GM12878 (cell line): ENCODE measurements around the gene PRDM15. TPM values are rescaled to one million over a fixed set of nuclear protein-coding genes. Genes with fewer than 3 reads are reported as not detected.

Source experiments
- ATAC-seq: fragments of 200-7000 bp; cut with Tn5 transposase; 3 replicates; pipeline ENCODE4 v1.9.1; 2020; ENCODE audit warnings: mild to moderate bottlenecking, moderate library complexity
- BruUV-seq: library from RNA; stranded (reverse); fragments of 400-500 nt; replicated peaks from 2 replicates; lab custom pipeline; 2021; lab: Mats Ljungman, UMichigan
- CTCF ChIA-PET: fragments of 300-600 bp; sonication (Branson Sonifier 250); formaldehyde crosslinking; extraction: SDS; loops from one replicate; lab custom pipeline; 2021; ENCODE audit warnings: inconsistent platforms; lab: Yijun Ruan, JAX
- POLR2A ChIA-PET: fragments of 350-600 bp; formaldehyde crosslinking; extraction: SDS; loops from one replicate; lab custom pipeline; 2021; ENCODE audit warnings: inconsistent platforms; lab: Charles Lee
- RAD21 ChIA-PET: fragments of 300-600 bp; sonication (Branson Sonifier 250); formaldehyde crosslinking; loops from one replicate; lab custom pipeline; 2023; ENCODE audit warnings: antibody characterized with exemption; ENCODE audit not compliant: unreplicated experiment; lab: Charles Lee
- SMC1A ChIA-PET: fragments of 300-600 bp; sonication (Branson Sonifier 250); formaldehyde crosslinking; loops from one replicate; lab custom pipeline; 2023; ENCODE audit not compliant: unreplicated experiment, uncharacterized antibody; lab: Charles Lee
- DNase-seq: peaks from one replicate; pipeline ENCODE4 v3.0.0-alpha.2; 2011; ENCODE audit warnings: low read depth, low spot score
- FAIRE-seq: peaks from 3 replicates; lab custom pipeline; 2011; peaks lifted over from hg19 to GRCh38; lab: Jason Lieb, UNC
- H2AFZ ChIP-seq: 2 replicates; pipeline ENCODE4 v1.6.0; 2011; ENCODE audit warnings: low read depth, low read length, control low read depth; ENCODE audit not compliant: control insufficient read depth
- H3K27ac ChIP-seq: 2 replicates; pipeline ENCODE4 v1.5.1; 2011; ENCODE audit warnings: control low read depth; ENCODE audit not compliant: control insufficient read depth, insufficient read depth
- H3K27me3 ChIP-seq, 2 experiments: replicated peaks in 1 of 2; 2 replicates each; pipeline versions ENCODE4 v1.6.0 to v1.6.1; 2011; ENCODE audit warnings: low read length in 1 of 2; ENCODE audit not compliant: control insufficient read depth in 2 of 2, insufficient read depth in 2 of 2
- H3K36me3 ChIP-seq, 2 experiments: 2 replicates each; pipeline ENCODE4 v1.5.1; 2011; ENCODE audit warnings: low read length in 1 of 2; ENCODE audit not compliant: control insufficient read depth in 2 of 2, insufficient read depth in 2 of 2
- H3K4me1 ChIP-seq: 2 replicates; pipeline ENCODE4 v1.6.1; 2011; ENCODE audit warnings: mild to moderate bottlenecking, low read length, moderate library complexity, mixed read lengths; ENCODE audit not compliant: control insufficient read depth, insufficient read depth
- H3K4me2 ChIP-seq: 2 replicates; pipeline ENCODE4 v1.6.0; 2011; ENCODE audit warnings: control low read depth; ENCODE audit not compliant: control insufficient read depth, insufficient read depth
- H3K4me3 ChIP-seq: fragments of 200-600 bp; sonication (generic); 2 replicates; pipeline ENCODE4 v1.5.1; 2016
- H3K79me2 ChIP-seq: 2 replicates; pipeline ENCODE4 v1.6.0; 2011; ENCODE audit warnings: low read length; ENCODE audit not compliant: control insufficient read depth, insufficient read depth
- H3K9ac ChIP-seq: 2 replicates; pipeline ENCODE4 v1.8.0; 2011; ENCODE audit warnings: low read length, control low read depth, mixed read lengths; ENCODE audit not compliant: control insufficient read depth, insufficient read depth
- H3K9me3 ChIP-seq: replicated peaks from 3 replicates; pipeline ENCODE4 v1.5.1; 2011; ENCODE audit warnings: mild to moderate bottlenecking, low read length; ENCODE audit not compliant: control insufficient read depth, insufficient read depth
- H4K20me1 ChIP-seq: 2 replicates; pipeline ENCODE4 v1.6.0; 2011; ENCODE audit not compliant: control insufficient read depth, insufficient read depth
- E2F8 ChIP-seq: fragments of 450-650 bp; IDR thresholded peaks from 2 replicates; pipeline ENCODE4 v1.6.1; 2018; ENCODE audit warnings: mild to moderate bottlenecking, low read depth, moderate library complexity; ENCODE audit not compliant: partially characterized antibody
- EED ChIP-seq: sonication (generic); IDR thresholded peaks from 2 replicates; pipeline ENCODE4 v1.6.1; 2016; ENCODE audit warnings: antibody characterized with exemption, low read depth
- EGR1 ChIP-seq, 2 experiments: IDR thresholded peaks; 1 replicate in 1 of 2; 2 replicates in 1 of 2; pipeline ENCODE4 v1.6.1; 2011 to 2012; ENCODE audit warnings: low read depth in 2 of 2, low read length in 2 of 2, borderline replicate concordance in 1 of 2, mild to moderate bottlenecking in 1 of 2, moderate library complexity in 1 of 2
- HCFC1 ChIP-seq: fragments of 150-350 bp; IDR thresholded peaks from 2 replicates; pipeline ENCODE4 v1.6.1; 2014; ENCODE audit warnings: low read length
- HDAC2 ChIP-seq: fragments of 200-600 bp; sonication (generic); IDR thresholded peaks from 2 replicates; pipeline ENCODE4 v1.6.1; 2017
- KLF5 ChIP-seq: fragments of 450-650 bp; IDR thresholded peaks from 2 replicates; pipeline ENCODE4 v1.6.1; 2014; ENCODE audit warnings: mild to moderate bottlenecking; ENCODE audit not compliant: partially characterized antibody
- MEF2A ChIP-seq: IDR thresholded peaks from 2 replicates; pipeline ENCODE4 v1.6.1; 2011; ENCODE audit warnings: low read depth, mild to moderate bottlenecking, low read length, moderate library complexity; ENCODE audit not compliant: insufficient read depth
- MLLT1 ChIP-seq: fragments of 450-650 bp; IDR thresholded peaks from 2 replicates; pipeline ENCODE4 v1.6.1; 2016; ENCODE audit warnings: mild to moderate bottlenecking
- MTA3 ChIP-seq: IDR thresholded peaks from 2 replicates; pipeline ENCODE4 v1.6.1; 2012; ENCODE audit warnings: low read length, inconsistent platforms, borderline replicate concordance
- MYB ChIP-seq: fragments of 150-350 bp; IDR thresholded peaks from 2 replicates; pipeline ENCODE4 v1.6.1; 2014; ENCODE audit warnings: mild to moderate bottlenecking, low read depth, low read length, borderline replicate concordance
- POLR2AphosphoS5 ChIP-seq: IDR thresholded peaks from 2 replicates; pipeline ENCODE4 v1.6.1; 2011; ENCODE audit warnings: mild to moderate bottlenecking, low read length, inconsistent platforms
- ZBED1 ChIP-seq: IDR thresholded peaks from 2 replicates; pipeline ENCODE4 v1.6.1; 2016; ENCODE audit warnings: borderline replicate concordance
- ZBTB40 ChIP-seq: fragments of 450-650 bp; IDR thresholded peaks from 2 replicates; pipeline ENCODE4 v1.6.1; 2016; ENCODE audit warnings: mild to moderate bottlenecking, moderate library complexity, borderline replicate concordance
- WGBS: methylation state at CpG from one replicate; pipeline ENCODE4 v1.1.6; 2016; ENCODE audit warnings: low lambda C conversion rate; ENCODE audit not compliant: insufficient replicate concordance, insufficient coverage; ENCODE audit errors: missing lambda C conversion rate; 5-methylcytosine and 5-hydroxymethylcytosine counted together
- in situ Hi-C: fragments of 300-500 bp; cut with MboI; formaldehyde crosslinking; loops from 9 replicates; pipeline ENCODE4 v1.14.3; 2018; ENCODE audit warnings: mixed read lengths
- intact Hi-C: fragments of 100-400 bp; cut with micrococcal nuclease; formaldehyde crosslinking; loops from one replicate; pipeline ENCODE4 v1.14.2; 2022; ENCODE audit not compliant: unreplicated experiment
- polyA plus RNA-seq, 11 experiments: library from polyadenylated mRNA; depleted of rRNA in 4 of 11; unstranded in 6 of 11; stranded (reverse) in 5 of 11; fragments of >200 nt; fragmentation: Nextera tagmentation in 4 of 11; fragmentation: Illumina TruSeq in 1 of 11; extraction: Ambion mirVana in 4 of 11; extraction: Trizol in 1 of 11; gene quantifications; 1 replicate in 1 of 11; 2 replicates in 10 of 11; pipeline versions ENCODE4 v1.2.1 to v1.2.3, GENCODE V29; 2011 to 2016; ENCODE audit warnings: inconsistent platforms in 2 of 11, missing spikeins in 2 of 11, low read depth in 1 of 11
- total RNA-seq, 4 experiments: library from RNA; depleted of rRNA in 3 of 4; stranded (reverse); fragments of >200 nt in 3 of 4; fragmentation: Illumina TruSeq in 1 of 4; extraction: Trizol in 1 of 4; gene quantifications; 2 replicates each; pipeline versions ENCODE4 v1.2.1 to v1.2.3, GENCODE V29; 2013 to 2021
- TF ChIP-seq, protein P1 (sequence below): fragments of 450-650 bp; conservative IDR thresholded peaks from 2 replicates; pipeline ENCODE4 v1.6.1; 2017; ENCODE audit warnings: mild to moderate bottlenecking, moderate library complexity

The PRDM15 gene
- total and polyA plus RNA-seq, 10 of the 15 experiments (the other 5 are each of a cell fraction or from before 2014, with no cell fraction given), result 2.2 to 16.0 (median 8.6) TPM

GRCh38 chr21:41886328-41886727 lies 7.2 kb upstream of the PRDM15 start:
- no peak overlapping the region for H3K9ac ChIP-seq
- no peak overlapping the region for H3K27ac ChIP-seq
- CTCF ChIA-PET, result interaction anchor here (1.1 to 1.2 kb wide), 2 partner anchors 231 to 269 kb away, joined by 3 to 6 read pairs; no protein-coding TSS in a partner anchor
- H3K79me2 ChIP-seq, result no peaks in the 10 kb centered on the region
- H4K20me1 ChIP-seq, result no peaks in the 10 kb centered on the region
- no peaks in the 10 kb centered on the region for H3K9me3 ChIP-seq
- peaks cover 7% of the 10 kb centered on the region; the same call in 1 of the 2 replicates for H3K4me1 ChIP-seq
- RAD21 ChIA-PET, result no interaction called here
- FAIRE-seq (no peak), ATAC-seq (no peak), DNase-seq (no peak)
- no TSS peak for BruUV-seq
- intact Hi-C loops (loop anchor here (5.0 kb wide), 1 partner anchor 36 kb away; no protein-coding TSS in a partner anchor), in situ Hi-C loops (no loop called here)
- H3K4me3 ChIP-seq, result no peak overlapping the region
- WGBS, result 85% methylated on average over 7 of the region's 7 CpGs
- H2AFZ ChIP-seq, result no peak overlapping the region
- H3K36me3 ChIP-seq, result peaks cover 0 to 8% of the 10 kb centered on the region in 2 experiments; a peak in 1 of 4 replicates
- H3K27me3 ChIP-seq, result no peaks in the 10 kb centered on the region
- SMC1A ChIA-PET, result interaction anchor here (0.7 to 1.1 kb wide), 3 partner anchors 9 to 231 kb away, joined by 3 to 8 read pairs (median 3); no protein-coding TSS in a partner anchor
- no peak overlapping the region for H3K4me2 ChIP-seq
- POLR2A ChIA-PET, result no interaction called here
- no peak for TF ChIP-seq ZBED1
- TF ChIP-seq, protein P1, sequence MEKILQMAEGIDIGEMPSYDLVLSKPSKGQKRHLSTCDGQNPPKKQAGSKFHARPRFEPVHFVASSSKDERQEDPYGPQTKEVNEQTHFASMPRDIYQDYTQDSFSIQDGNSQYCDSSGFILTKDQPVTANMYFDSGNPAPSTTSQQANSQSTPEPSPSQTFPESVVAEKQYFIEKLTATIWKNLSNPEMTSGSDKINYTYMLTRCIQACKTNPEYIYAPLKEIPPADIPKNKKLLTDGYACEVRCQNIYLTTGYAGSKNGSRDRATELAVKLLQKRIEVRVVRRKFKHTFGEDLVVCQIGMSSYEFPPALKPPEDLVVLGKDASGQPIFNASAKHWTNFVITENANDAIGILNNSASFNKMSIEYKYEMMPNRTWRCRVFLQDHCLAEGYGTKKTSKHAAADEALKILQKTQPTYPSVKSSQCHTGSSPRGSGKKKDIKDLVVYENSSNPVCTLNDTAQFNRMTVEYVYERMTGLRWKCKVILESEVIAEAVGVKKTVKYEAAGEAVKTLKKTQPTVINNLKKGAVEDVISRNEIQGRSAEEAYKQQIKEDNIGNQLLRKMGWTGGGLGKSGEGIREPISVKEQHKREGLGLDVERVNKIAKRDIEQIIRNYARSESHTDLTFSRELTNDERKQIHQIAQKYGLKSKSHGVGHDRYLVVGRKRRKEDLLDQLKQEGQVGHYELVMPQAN, result no peak
- no peak for TF ChIP-seq EGR1 (IDR thresholded peaks at IDR 0.05; ENCODE audit: borderline replicate concordance in 1 of 2, low read depth in 2 of 2, low read length in 2 of 2)
- no peak for TF ChIP-seq ZBTB40
- TF ChIP-seq POLR2AphosphoS5, result no peak
- no peak for TF ChIP-seq EED
- TF ChIP-seq MLLT1, result no peak
- TF ChIP-seq MEF2A, result no peak
- no peak for TF ChIP-seq HCFC1
- no peak for TF ChIP-seq HDAC2
- no peak for TF ChIP-seq KLF5
- TF ChIP-seq MTA3, result no peak
- TF ChIP-seq MYB, result no peak
- no peak for TF ChIP-seq E2F8
